ENCODE measurements around the gene TRHDE. TPM values are rescaled to one million over a fixed set of nuclear protein-coding genes. Genes with fewer than 3 reads are reported as not detected.

The TRHDE gene
- total and polyA plus RNA-seq, 9 of the 15 experiments (the other 6 are each of a cell fraction or from before 2014, with no cell fraction given): 0.03 to 0.29 (median 0.09) TPM

GRCh38 chr12:72618764-72619163 is 346.6 kb downstream of the TRHDE start:
- H3K9ac ChIP-seq (ENCODE audit: insufficient read depth in 1 of 2, low read depth in 2 of 2, low read length in 2 of 2): no peak overlapping the region
- H3K27ac ChIP-seq (ENCODE audit: extremely low read depth, low read depth, low read length): no peak overlapping the region
- H3K36me3 ChIP-seq (ENCODE audit: control insufficient read depth, insufficient read depth, low read length): no peaks in the 10 kb centered on the region
- no peak overlapping the region for H3K4me3 ChIP-seq
- H3K4me1 ChIP-seq (replicated peaks in 1 of 2; ENCODE audit: control insufficient read depth in 2 of 2, insufficient read depth in 2 of 2, low read length in 2 of 2): no peaks in the 10 kb centered on the region
- no peaks in the 10 kb centered on the region for H3K9me1 ChIP-seq (ENCODE audit: control insufficient read depth, insufficient read depth, low read length)
- H4K20me1 ChIP-seq (replicated peaks; ENCODE audit: control insufficient read depth, insufficient read depth, low read length): no peaks in the 10 kb centered on the region
- H3K27me3 ChIP-seq (ENCODE audit: control insufficient read depth in 2 of 2, insufficient read depth in 2 of 2, low read length in 2 of 2): no peaks in the 10 kb centered on the region
- CTCF ChIA-PET (ENCODE audit: low intra/inter-chr PET ratio): no interaction called here
- in situ Hi-C loops (cut with MboI): no loop called here
- no peak overlapping the region for H3K4me2 ChIP-seq (ENCODE audit: insufficient read depth, low read length)
- H3K79me2 ChIP-seq (ENCODE audit: control insufficient read depth, insufficient read depth, low read length): no peaks in the 10 kb centered on the region
- ATAC-seq (no peak), DNase-seq (ENCODE audit: extremely low read depth in 1 of 4, low spot score in 3 of 4) (no peak), FAIRE-seq (no peak)
- POLR2A ChIA-PET: no interaction called here
- WGBS (ENCODE audit: insufficient coverage, low coverage, missing lambda C conversion rate): 7% methylated on average over 6 of the region's 6 CpGs
- no peak overlapping the region for H2AFZ ChIP-seq (ENCODE audit: low read depth, low read length)
- H3K9me3 ChIP-seq (replicated peaks; ENCODE audit: control insufficient read depth, insufficient read depth, low read depth, low read length): no peaks in the 10 kb centered on the region; the same call in none of the 2 replicates
- TF ChIP-seq MEIS2 (IDR thresholded peaks at IDR 0.05; ENCODE audit: partially characterized antibody) (no peak), PHF20 (IDR thresholded peaks at IDR 0.05; ENCODE audit: partially characterized antibody) (no peak), THRB (CRISPR knock-in tag; conservative IDR thresholded peaks at IDR 0.05) (no peak), NFIX (CRISPR knock-in tag; IDR thresholded peaks at IDR 0.05; ENCODE audit: low read depth) (0 out of 2 replicates have a peak, but pooled peaks have one; percentile 9), NFIC (IDR thresholded peaks at IDR 0.05) (peak; percentile 54)
- intact Hi-C loops (cut with micrococcal nuclease): no loop called here
- BruUV-seq (replicated peaks): no TSS peak

GRCh38 chr12:72622556-72622955 is 350.4 kb downstream of the TRHDE start:
- Histone ChIP-seq H3K9me3 (replicated peaks; ENCODE audit: control insufficient read depth, insufficient read depth, low read depth, low read length) (no peaks in the 10 kb centered on the region), H3K9ac (ENCODE audit: insufficient read depth in 1 of 2, low read depth in 2 of 2, low read length in 2 of 2) (no peak overlapping the region), H3K36me3 (ENCODE audit: control insufficient read depth, insufficient read depth, low read length) (no peaks in the 10 kb centered on the region), H3K27ac (ENCODE audit: extremely low read depth, low read depth, low read length) (no peak overlapping the region), H3K4me2 (ENCODE audit: insufficient read depth, low read length) (no peak overlapping the region), H3K9me1 (ENCODE audit: control insufficient read depth, insufficient read depth, low read length) (no peaks in the 10 kb centered on the region), H2AFZ (ENCODE audit: low read depth, low read length) (no peak overlapping the region), H3K27me3 (ENCODE audit: control insufficient read depth in 2 of 2, insufficient read depth in 2 of 2, low read length in 2 of 2) (no peaks in the 10 kb centered on the region), H4K20me1 (replicated peaks; ENCODE audit: control insufficient read depth, insufficient read depth, low read length) (no peaks in the 10 kb centered on the region), H3K4me1 (replicated peaks in 1 of 2; ENCODE audit: control insufficient read depth in 2 of 2, insufficient read depth in 2 of 2, low read length in 2 of 2) (no peaks in the 10 kb centered on the region), H3K79me2 (ENCODE audit: control insufficient read depth, insufficient read depth, low read length) (no peaks in the 10 kb centered on the region), H3K4me3 (no peak overlapping the region)
- in situ Hi-C loops (cut with MboI): no loop called here
- no TSS peak for BruUV-seq (replicated peaks)
- ChIA-PET POLR2A (interaction anchor here (0.6 to 1.0 kb wide), 2 partner anchors 50 to 446 kb away, joined by 3 read pairs; no protein-coding TSS in a partner anchor), CTCF (ENCODE audit: low intra/inter-chr PET ratio) (no interaction called here)
- intact Hi-C loops (cut with micrococcal nuclease): no loop called here
- 6% methylated on average over 3 of the region's 3 CpGs for WGBS (ENCODE audit: insufficient coverage, low coverage, missing lambda C conversion rate)
- TF ChIP-seq TCF3 (CRISPR knock-in tag; IDR thresholded peaks at IDR 0.05) (no peak), ZNF347 (CRISPR knock-in tag; IDR thresholded peaks at IDR 0.05; ENCODE audit: low read depth) (no peak), MAZ (CRISPR knock-in tag; conservative IDR thresholded peaks at IDR 0.05 in 1 of 2, IDR thresholded peaks at IDR 0.05 in 1 of 2) (no peak), MCM5 (IDR thresholded peaks at IDR 0.05; ENCODE audit: low read depth) (no peak), ID3 (CRISPR knock-in tag; IDR thresholded peaks at IDR 0.05) (no peak), ID3 (tag; IDR thresholded peaks at IDR 0.05) (no peak), ATF7 (IDR thresholded peaks at IDR 0.05) (no peak), CBX5 (IDR thresholded peaks at IDR 0.05; ENCODE audit: borderline replicate concordance, low read depth) (no peak), KDM4B (IDR thresholded peaks at IDR 0.05; ENCODE audit: borderline replicate concordance in 2 of 2, low read depth in 1 of 2) (no peak), PHTF2 (CRISPR knock-in tag; IDR thresholded peaks at IDR 0.05) (no peak), MEF2A (IDR thresholded peaks at IDR 0.05; ENCODE audit: control insufficient read depth, low read depth, low read length) (no peak)
- FAIRE-seq (no peak), ATAC-seq (no peak), DNase-seq (ENCODE audit: extremely low read depth in 1 of 4, low spot score in 3 of 4) (no peak)
